ENCODE measurements around the gene ZNG1F. TPM values are rescaled to one million over a fixed set of nuclear protein-coding genes. Genes with fewer than 3 reads are reported as not detected.
"Not testable (repeated sequence)": the region's sequence is repeated elsewhere in the genome, so short reads cannot be mapped to it uniquely, and the experiment has no call there.

Gene ZNG1F
- total and polyA plus RNA-seq, 7 experiments from 2014 or later, result 6.4 to 12.4 (median 11.8) TPM

DNA sequence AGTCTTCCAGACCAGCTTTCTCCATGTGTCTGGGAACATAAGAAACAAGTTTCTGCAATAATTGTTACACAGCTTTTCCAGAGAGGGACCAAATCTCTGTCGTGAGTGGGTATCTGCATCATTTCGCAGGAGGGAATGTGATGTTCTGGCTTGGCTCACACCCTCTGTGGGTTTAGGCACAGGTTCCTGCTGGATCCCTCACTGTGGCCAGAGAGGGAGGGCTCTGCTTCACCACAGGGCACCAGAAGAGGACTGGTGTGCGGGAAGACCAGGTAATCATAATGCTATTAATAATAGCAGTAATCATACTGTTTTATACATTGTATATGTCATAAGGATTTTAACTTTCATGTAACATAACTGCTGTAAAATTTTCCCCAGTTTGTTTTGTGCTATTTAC, 41.3 kb upstream of the ZNG1F start:
- CTCF ChIA-PET; POLR2A ChIA-PET; intact Hi-C loops (cut with micrococcal nuclease); H3K4me1 Mint-ChIP-seq; H3K27me3 ChIP-seq (ENCODE audit: control insufficient read depth in 2 of 2, insufficient read depth in 2 of 2, low read length in 2 of 2); H3K9me3 ChIP-seq (ENCODE audit: control insufficient read depth in 2 of 3, low read length in 3 of 3); H3K27ac ChIP-seq (ENCODE audit: low read depth, low read length); H3K27me3 Mint-ChIP-seq; DNase-seq; H3K36me3 Mint-ChIP-seq; H3K27ac Mint-ChIP-seq; ATAC-seq; H3K4me3 ChIP-seq (ENCODE audit: low read length); H3K4me3 Mint-ChIP-seq; H3K4me1 ChIP-seq (ENCODE audit: control insufficient read depth in 2 of 2, insufficient read depth in 2 of 2, low read length in 2 of 2); H3K36me3 ChIP-seq (ENCODE audit: control insufficient read depth in 2 of 3, insufficient read depth in 3 of 3, low read length in 3 of 3); H3K9me3 Mint-ChIP-seq: not testable (repeated sequence)

DNA sequence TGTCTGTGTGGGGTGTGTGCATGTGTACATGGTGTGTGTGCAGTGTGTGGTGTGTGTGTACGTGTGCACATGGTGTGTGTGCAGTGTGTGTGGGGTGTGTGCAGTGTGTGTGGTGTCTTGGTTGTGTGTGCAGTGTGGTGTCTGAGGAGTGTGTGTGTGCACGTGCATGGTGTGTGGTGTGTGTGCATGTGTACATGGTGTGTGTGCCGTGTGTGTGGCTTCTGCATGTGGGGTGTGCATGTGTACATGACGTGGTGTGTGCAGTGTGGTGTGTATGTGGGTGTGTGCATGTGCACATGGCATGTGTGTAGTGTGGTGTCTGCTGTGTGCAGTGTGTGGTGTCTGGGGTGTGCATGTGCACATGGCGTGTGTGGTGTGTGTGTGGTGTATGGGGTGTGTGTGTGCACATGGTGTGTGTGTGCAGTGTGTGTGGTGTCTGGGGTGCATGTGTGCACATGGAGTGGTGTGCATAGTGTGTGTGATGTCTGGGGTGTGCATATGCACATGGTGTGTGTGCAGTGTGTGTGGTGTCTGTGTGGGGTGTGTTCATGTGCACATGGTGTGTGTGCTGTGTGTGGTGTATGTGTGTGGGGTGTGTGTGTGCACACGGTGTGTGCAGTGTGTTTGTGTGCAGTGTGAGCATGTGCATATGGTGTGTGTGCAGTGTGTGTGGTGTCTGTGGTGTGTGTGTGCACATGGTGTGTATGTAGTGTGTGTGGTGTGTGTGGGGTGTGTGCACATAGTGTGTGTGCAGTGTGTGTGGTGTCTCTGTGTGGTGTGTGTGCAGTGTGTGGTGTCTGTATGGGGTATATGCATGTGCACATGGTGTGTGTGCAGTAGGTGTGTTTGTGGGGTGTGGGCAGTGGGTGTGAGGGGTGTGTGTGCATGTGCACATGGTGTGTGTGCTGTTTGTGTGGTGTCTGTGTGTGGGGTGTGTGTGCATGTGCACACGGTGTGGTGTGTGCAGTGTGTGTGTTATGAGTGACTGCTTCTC, 40.6 kb upstream of the ZNG1F start:
- Histone ChIP-seq H3K9me3 (ENCODE audit: control insufficient read depth in 2 of 3, low read length in 3 of 3) (peaks cover 0 to 5% (median 0%) of the 10 kb centered on the region in 3 experiments), H3K27me3 (ENCODE audit: control insufficient read depth in 2 of 2, insufficient read depth in 2 of 2, low read length in 2 of 2) (no peaks in the 10 kb centered on the region), H3K36me3 (ENCODE audit: control insufficient read depth in 2 of 3, insufficient read depth in 3 of 3, low read length in 3 of 3) (no peaks in the 10 kb centered on the region), H3K4me1 (ENCODE audit: control insufficient read depth in 2 of 2, insufficient read depth in 2 of 2, low read length in 2 of 2) (no peaks in the 10 kb centered on the region), H3K27ac (ENCODE audit: low read depth, low read length) (no peak overlapping the region), H3K4me3 (ENCODE audit: low read length) (no peak overlapping the region)
- Mint-ChIP-seq H3K27me3 (no peaks in the 10 kb centered on the region), H3K4me3 (no peak overlapping the region), H3K36me3 (no peaks in the 10 kb centered on the region), H3K9me3 (peaks cover 0 to 7% (median 0%) of the 10 kb centered on the region in 11 donors), H3K27ac (no peak overlapping the region), H3K4me1 (peaks cover 0 to 3% (median 0%) of the 10 kb centered on the region in 7 donors)
- CTCF ChIA-PET, result no interaction called here
- intact Hi-C loops (cut with micrococcal nuclease), result no loop called here
- DNase-seq (peak in 1 of 9 donors; percentile 24), ATAC-seq (peak; percentile 72)
- POLR2A ChIA-PET, result no interaction called here

DNA sequence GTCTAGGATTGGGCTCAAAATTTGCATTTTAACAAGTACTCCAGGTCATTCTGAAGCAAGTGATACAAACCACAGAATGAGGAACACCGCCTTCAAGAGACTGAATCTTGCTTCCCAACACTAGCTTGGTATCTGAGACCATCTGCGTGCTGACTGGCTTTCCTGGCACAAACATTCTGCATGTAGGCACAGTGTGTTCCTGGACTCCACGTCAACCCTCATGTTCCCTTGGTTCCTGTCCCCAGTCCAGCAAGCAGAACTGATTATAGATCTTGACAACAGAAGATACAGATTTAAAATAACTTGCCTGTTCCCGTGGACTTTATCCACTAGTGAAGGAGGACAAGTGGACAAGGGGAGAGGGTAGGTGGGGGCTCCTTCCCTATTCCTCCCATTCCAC, 30.7 kb upstream of the ZNG1F start:
- H3K4me1 Mint-ChIP-seq; DNase-seq; POLR2A ChIA-PET; H3K27me3 Mint-ChIP-seq; H3K36me3 Mint-ChIP-seq; CTCF ChIA-PET; H3K4me1 ChIP-seq (ENCODE audit: control insufficient read depth in 2 of 2, insufficient read depth in 2 of 2, low read length in 2 of 2); H3K27me3 ChIP-seq (ENCODE audit: control insufficient read depth in 2 of 2, insufficient read depth in 2 of 2, low read length in 2 of 2); H3K9me3 ChIP-seq (ENCODE audit: control insufficient read depth in 2 of 3, low read length in 3 of 3); ATAC-seq; H3K27ac ChIP-seq (ENCODE audit: low read depth, low read length); H3K9me3 Mint-ChIP-seq; H3K27ac Mint-ChIP-seq; H3K4me3 ChIP-seq (ENCODE audit: low read length); H3K4me3 Mint-ChIP-seq; intact Hi-C loops (cut with micrococcal nuclease); H3K36me3 ChIP-seq (ENCODE audit: control insufficient read depth in 2 of 3, insufficient read depth in 3 of 3, low read length in 3 of 3): not testable (repeated sequence)

DNA sequence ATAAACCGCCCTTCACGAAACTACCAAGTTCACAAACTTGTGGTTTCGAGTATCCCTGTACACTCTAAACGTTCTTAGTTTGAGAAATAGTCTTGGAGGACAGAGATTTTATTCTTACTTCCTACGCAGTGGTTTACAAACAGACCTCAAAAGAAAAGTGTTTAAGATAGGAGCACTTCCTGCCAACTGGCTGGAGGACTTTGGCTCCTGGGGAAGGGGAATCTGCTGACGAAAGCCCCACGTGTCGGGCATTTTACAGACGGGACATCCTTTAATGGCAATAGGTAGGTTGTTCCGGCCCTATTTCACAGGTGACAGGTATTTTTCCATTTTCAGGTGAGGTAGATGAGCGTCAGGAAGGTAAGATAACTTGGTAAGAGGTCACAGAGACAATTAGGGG, 678 bp downstream of the ZNG1F start:
- H3K27me3 ChIP-seq (ENCODE audit: control insufficient read depth in 2 of 2, insufficient read depth in 2 of 2, low read length in 2 of 2); H3K9me3 Mint-ChIP-seq; POLR2A ChIA-PET; H3K27ac ChIP-seq (ENCODE audit: low read depth, low read length); H3K4me1 Mint-ChIP-seq; ATAC-seq; H3K4me3 ChIP-seq (ENCODE audit: low read length); intact Hi-C loops (cut with micrococcal nuclease); DNase-seq; H3K36me3 ChIP-seq (ENCODE audit: control insufficient read depth in 2 of 3, insufficient read depth in 3 of 3, low read length in 3 of 3); H3K36me3 Mint-ChIP-seq; H3K27me3 Mint-ChIP-seq; H3K27ac Mint-ChIP-seq; H3K9me3 ChIP-seq (ENCODE audit: control insufficient read depth in 2 of 3, low read length in 3 of 3); CTCF ChIA-PET; H3K4me1 ChIP-seq (ENCODE audit: control insufficient read depth in 2 of 2, insufficient read depth in 2 of 2, low read length in 2 of 2); H3K4me3 Mint-ChIP-seq: not testable (repeated sequence)

DNA sequence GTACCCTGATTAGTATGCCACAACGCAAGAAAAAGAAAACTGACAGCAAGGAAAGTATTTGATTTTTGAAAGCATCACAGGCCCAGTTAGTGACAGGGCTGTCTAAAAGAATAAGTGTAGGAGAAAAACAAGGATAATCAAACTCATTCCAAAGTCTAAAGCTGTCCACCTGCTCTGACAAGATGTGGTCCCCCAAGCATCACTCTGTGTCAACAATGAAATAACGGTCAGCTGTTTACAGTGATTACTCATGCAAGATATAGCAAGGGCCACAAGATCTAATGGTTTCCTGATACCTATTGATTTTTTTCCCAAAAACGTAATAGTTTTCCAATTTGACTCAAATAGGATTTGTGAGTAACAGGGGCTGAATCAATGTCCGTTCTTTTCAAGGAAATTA, 14.1 kb downstream of the ZNG1F start:
- ATAC-seq; H3K36me3 Mint-ChIP-seq; H3K27me3 Mint-ChIP-seq; POLR2A ChIA-PET; H3K27me3 ChIP-seq (ENCODE audit: control insufficient read depth in 2 of 2, insufficient read depth in 2 of 2, low read length in 2 of 2); H3K4me1 ChIP-seq (ENCODE audit: control insufficient read depth in 2 of 2, insufficient read depth in 2 of 2, low read length in 2 of 2); H3K9me3 ChIP-seq (ENCODE audit: control insufficient read depth in 2 of 3, low read length in 3 of 3); H3K4me1 Mint-ChIP-seq; CTCF ChIA-PET; H3K4me3 ChIP-seq (ENCODE audit: low read length); DNase-seq; H3K27ac Mint-ChIP-seq; H3K9me3 Mint-ChIP-seq; H3K4me3 Mint-ChIP-seq; H3K36me3 ChIP-seq (ENCODE audit: control insufficient read depth in 2 of 3, insufficient read depth in 3 of 3, low read length in 3 of 3); H3K27ac ChIP-seq (ENCODE audit: low read depth, low read length); intact Hi-C loops (cut with micrococcal nuclease): not testable (repeated sequence)

DNA sequence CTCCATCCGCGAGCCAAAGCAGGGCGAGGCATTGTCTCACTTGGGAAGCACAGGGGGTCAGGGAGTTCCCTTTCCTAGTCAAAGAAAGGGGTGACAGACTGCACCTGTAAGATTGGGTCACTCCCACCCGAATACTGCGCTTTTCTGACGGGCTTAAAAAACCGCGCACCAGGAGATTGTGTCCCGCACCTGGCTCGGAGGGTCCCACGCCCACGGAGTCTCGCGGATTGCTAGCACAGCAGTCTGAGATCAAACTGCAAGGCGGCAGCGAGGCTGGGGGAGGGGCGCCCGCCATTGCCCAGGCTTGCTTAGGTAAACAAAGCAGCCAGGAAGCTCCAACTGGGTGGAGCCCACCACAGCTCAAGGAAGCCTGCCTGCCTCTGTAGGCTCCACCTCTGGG, 39.0 kb downstream of the ZNG1F start:
- intact Hi-C loops (cut with micrococcal nuclease); DNase-seq; H3K36me3 Mint-ChIP-seq; H3K27me3 Mint-ChIP-seq; H3K27ac Mint-ChIP-seq; H3K4me3 Mint-ChIP-seq; H3K9me3 Mint-ChIP-seq; H3K36me3 ChIP-seq (ENCODE audit: control insufficient read depth in 2 of 3, insufficient read depth in 3 of 3, low read length in 3 of 3); CTCF ChIA-PET; POLR2A ChIA-PET; H3K4me1 ChIP-seq (ENCODE audit: control insufficient read depth in 2 of 2, insufficient read depth in 2 of 2, low read length in 2 of 2); H3K27ac ChIP-seq (ENCODE audit: low read depth, low read length); H3K27me3 ChIP-seq (ENCODE audit: control insufficient read depth in 2 of 2, insufficient read depth in 2 of 2, low read length in 2 of 2); H3K4me1 Mint-ChIP-seq; ATAC-seq; H3K9me3 ChIP-seq (ENCODE audit: control insufficient read depth in 2 of 3, low read length in 3 of 3); H3K4me3 ChIP-seq (ENCODE audit: low read length): not testable (repeated sequence)

DNA sequence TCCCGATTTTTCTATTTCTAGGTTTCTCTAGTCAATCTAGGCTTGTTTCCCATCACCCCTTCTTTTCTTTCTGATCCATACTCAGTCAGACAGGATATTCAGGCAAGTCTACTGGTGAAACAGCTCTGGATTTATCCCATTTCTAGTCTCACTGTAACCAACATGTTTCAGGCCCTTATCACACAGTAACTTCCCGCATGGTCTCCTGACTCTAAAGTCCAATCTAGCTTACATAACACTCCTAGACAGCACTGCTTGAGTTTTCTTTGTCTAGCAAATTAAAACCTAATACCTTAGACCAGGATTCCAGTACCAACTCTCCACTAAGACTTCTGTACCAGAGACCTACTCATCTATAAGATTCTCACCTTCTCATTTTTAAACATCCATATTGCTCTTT, 47.2 kb downstream of the ZNG1F start:
- CTCF ChIA-PET; H3K4me1 Mint-ChIP-seq; H3K36me3 Mint-ChIP-seq; H3K27ac Mint-ChIP-seq; DNase-seq; POLR2A ChIA-PET; H3K36me3 ChIP-seq (ENCODE audit: control insufficient read depth in 2 of 3, insufficient read depth in 3 of 3, low read length in 3 of 3); H3K4me1 ChIP-seq (ENCODE audit: control insufficient read depth in 2 of 2, insufficient read depth in 2 of 2, low read length in 2 of 2); intact Hi-C loops (cut with micrococcal nuclease); H3K27me3 Mint-ChIP-seq; H3K27ac ChIP-seq (ENCODE audit: low read depth, low read length); H3K27me3 ChIP-seq (ENCODE audit: control insufficient read depth in 2 of 2, insufficient read depth in 2 of 2, low read length in 2 of 2); H3K4me3 ChIP-seq (ENCODE audit: low read length); ATAC-seq; H3K4me3 Mint-ChIP-seq; H3K9me3 ChIP-seq (ENCODE audit: control insufficient read depth in 2 of 3, low read length in 3 of 3); H3K9me3 Mint-ChIP-seq: not testable (repeated sequence)
